SK-N-MC (cell line): ENCODE data around the gene LTBP2.

ENCODE experiments used
- DNase-seq: peaks from one replicate; pipeline ENCODE4 v3.0.0-alpha.2; 2011; ENCODE audit warnings: low read depth, low spot score
- H3K27ac ChIP-seq: fragments of 200-600 bp; sonication (generic); 2 replicates; pipeline ENCODE4 v1.5.1; 2016; ENCODE audit warnings: mixed run types
- H3K36me3 ChIP-seq: fragments of 200-600 bp; sonication (generic); 2 replicates; pipeline ENCODE4 v1.6.1; 2017; ENCODE audit warnings: antibody characterized with exemption, low read length, mixed read lengths; ENCODE audit not compliant: insufficient read depth
- H3K4me3 ChIP-seq: fragments of 200-600 bp; sonication (generic); 2 replicates; pipeline ENCODE4 v1.5.1; 2016
- H3K9ac ChIP-seq: fragments of 200-600 bp; sonication (generic); 2 replicates; pipeline ENCODE4 v1.8.0; 2017; ENCODE audit warnings: mixed run types, mixed read lengths; ENCODE audit not compliant: insufficient read length
- H3K9me3 ChIP-seq: fragments of 200-600 bp; sonication (generic); 2 replicates; pipeline ENCODE4 v1.6.1; 2017; ENCODE audit warnings: low read depth, mild to moderate bottlenecking, antibody characterized with exemption, low read length, moderate library complexity, mixed read lengths
- EZH2 ChIP-seq: fragments of 200-600 bp; sonication (generic); IDR thresholded peaks from one replicate; pipeline ENCODE4 v1.6.1; 2017; ENCODE audit warnings: antibody characterized with exemption
- FOXP2 ChIP-seq: optimal IDR thresholded peaks from 2 replicates; pipeline ENCODE3; 2011; ENCODE audit warnings: mild to moderate bottlenecking, moderate library complexity; ENCODE audit not compliant: insufficient read depth; ENCODE audit errors: extremely low read length, control extremely low read depth
- POLR2AphosphoS5 ChIP-seq: IDR thresholded peaks from 2 replicates; pipeline ENCODE4 v1.6.1; 2012; ENCODE audit warnings: mild to moderate bottlenecking, low read depth, low read length, borderline replicate concordance

The LTBP2 gene

DNA sequence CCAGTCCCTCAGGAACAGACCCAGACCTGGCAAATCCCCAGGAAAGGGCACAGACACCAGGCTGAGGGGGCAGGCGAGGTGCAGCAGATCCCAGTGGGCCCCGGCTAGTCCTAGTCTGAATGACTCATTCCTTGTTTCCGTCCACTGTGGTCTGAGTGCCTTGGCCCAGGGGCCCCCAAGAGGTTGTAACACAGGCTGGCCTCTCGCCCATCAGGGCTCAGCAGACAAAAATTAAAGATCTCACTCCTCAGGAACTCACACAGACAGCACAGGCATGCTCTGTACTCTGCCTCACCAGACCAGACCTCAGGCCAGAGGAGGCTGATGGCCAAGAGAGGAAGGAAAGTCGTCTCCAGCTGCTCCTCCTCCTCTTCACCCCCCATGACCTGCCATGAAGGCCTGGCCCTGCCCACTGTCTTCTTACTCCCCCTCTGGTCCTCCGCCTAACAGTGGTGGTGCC lies 7.7 kb upstream of the LTBP2 start:
- TF ChIP-seq EZH2 (no peak), FOXP2 (no peak), POLR2AphosphoS5 (no peak)
- DNase-seq, result no peak
- Histone ChIP-seq H3K36me3 (no peaks in the 10 kb centered on the region), H3K27ac (no peak overlapping the region), H3K4me3 (no peak overlapping the region), H3K9ac (no peak overlapping the region), H3K9me3 (no peaks in the 10 kb centered on the region)

DNA sequence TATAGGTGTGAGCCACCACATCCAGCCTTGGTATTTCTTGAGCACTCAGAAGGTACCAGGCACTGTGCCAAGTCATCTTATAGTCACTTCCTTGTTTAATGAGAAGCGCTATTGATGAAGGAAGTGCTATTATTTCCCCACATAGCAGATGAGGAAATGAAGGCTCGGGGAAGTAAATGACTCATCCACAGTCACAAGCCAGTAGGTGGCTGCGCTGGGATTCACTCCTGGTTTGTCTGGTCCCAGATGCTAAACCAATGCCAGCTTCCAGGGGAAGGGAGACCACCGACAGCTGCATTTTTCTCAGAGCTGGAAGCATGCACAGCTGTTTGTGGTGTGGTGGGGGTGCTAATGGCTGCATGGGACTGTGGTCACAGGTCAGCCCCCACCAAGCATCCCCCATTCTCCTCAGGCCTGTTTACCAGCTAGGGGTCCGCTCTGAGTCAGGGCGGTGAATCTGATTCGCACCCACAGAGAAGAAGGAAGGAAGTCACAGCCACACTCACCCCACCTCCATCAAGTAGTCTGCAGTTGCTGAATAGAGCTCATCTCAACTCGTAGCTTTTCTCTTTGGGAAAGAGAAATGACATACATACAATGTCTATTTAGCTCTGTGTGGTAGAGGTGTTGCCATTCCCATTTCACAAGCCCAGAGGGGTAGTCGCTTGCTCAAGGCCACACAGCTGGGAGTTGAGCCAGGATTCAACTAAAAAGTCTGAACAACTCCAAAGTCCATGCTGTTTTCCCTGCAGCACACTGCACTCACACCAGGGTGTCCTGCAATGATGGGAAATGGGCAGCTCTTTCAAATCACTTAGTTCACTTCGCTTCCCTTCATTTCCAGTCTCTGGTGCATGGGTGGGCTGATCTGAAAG lies 6.3 kb upstream of the LTBP2 start:
- H3K4me3 ChIP-seq, result 0 out of 2 replicates have a peak overlapping the region, but pooled peaks have one; percentile 12
- TF ChIP-seq FOXP2 (no peak), POLR2AphosphoS5 (no peak), EZH2 (no peak)
- no peak for DNase-seq
- H3K9me3 ChIP-seq, result no peaks in the 10 kb centered on the region
- H3K9ac ChIP-seq, result no peak overlapping the region
- H3K36me3 ChIP-seq, result no peaks in the 10 kb centered on the region
- no peak overlapping the region for H3K27ac ChIP-seq

DNA sequence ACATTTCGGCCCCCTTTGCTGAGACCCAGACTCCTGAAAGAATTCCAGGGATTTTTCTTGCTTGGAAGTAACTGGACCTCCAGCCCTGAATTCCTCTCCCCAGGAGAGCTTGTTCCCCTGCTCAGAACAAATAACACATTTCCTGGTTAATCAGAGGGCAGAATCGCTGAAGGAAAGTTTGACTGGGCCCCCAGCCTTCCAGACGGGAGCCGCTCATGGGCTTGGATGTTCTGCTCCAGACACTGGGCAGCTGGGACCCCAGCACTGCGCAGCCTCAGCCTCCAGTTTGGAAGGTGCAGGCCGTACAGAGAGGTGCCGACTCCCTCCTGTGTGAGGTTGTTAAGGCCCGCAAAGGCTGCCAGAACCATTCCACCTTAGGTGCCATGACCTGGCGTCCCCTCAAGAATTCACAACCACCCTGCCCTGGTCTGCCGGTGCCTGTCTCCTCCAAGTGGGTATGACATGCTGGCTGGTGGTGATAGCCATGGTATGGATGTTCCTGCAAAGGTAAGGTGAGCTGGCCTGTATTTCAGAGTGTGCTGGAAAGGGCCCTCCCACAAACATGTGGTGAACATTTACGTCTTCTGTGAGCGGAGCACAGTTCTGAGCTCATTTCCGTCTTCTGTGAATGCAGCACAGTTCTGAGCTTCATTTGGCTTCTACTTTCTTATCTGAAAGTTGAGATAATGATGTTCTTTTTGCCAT lies 5.1 kb upstream of the LTBP2 start:
- Histone ChIP-seq H3K4me3 (no peak overlapping the region), H3K27ac (no peak overlapping the region)

DNA sequence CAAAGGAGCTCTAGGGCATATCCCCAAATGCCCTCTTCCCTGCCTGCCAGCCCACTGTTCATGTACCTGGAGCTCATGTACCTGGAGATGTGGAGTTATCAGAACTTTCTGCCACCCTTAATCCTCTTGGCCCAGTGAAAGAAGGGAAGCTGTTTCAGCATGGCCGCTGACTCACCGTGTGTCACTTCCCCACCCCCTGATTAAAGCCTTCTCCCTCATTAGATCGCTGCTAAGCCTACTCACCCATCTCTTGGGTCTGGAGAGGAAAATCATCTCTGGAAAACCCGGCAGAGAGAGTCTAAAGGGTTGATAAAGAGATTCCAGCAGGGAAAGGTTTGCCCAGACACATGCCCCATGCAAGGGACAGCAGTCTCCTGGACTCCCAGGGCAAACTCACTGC lies 4.5 kb upstream of the LTBP2 start:
- Histone ChIP-seq H3K9me3 (no peaks in the 10 kb centered on the region), H3K9ac (no peak overlapping the region), H3K27ac (no peak overlapping the region), H3K36me3 (no peaks in the 10 kb centered on the region), H3K4me3 (no peak overlapping the region)
- TF ChIP-seq POLR2AphosphoS5 (no peak), EZH2 (no peak)
- no peak for DNase-seq

More for the DNA sequence above, 5.1 kb upstream of the LTBP2 start:
- Histone ChIP-seq H3K36me3 (no peaks in the 10 kb centered on the region), H3K9me3 (no peaks in the 10 kb centered on the region), H3K9ac (no peak overlapping the region)
- DNase-seq, result no peak
- TF ChIP-seq POLR2AphosphoS5 (no peak), EZH2 (no peak), FOXP2 (no peak)

DNA sequence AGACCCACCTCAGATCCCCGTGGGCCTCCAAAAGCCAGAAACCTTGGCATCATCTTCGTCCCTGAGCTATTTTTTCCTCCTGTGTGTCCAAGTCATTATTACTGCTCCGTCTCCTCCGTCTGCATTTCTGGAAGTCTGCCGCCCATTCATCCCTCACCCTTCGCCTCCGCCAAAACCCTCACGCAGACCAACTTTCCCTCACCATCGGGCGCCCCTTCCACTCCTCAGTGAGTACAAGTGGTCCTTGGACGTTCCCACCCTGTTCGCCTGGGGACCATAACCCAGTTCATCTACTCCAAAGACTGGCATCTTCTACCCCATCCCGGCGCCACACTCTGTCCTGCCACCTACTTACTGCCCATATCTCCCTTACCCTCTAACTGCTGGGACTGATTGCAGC lies 3.7 kb upstream of the LTBP2 start:
- Histone ChIP-seq H3K9me3 (no peaks in the 10 kb centered on the region), H3K9ac (no peak overlapping the region), H3K27ac (no peak overlapping the region), H3K36me3 (no peaks in the 10 kb centered on the region), H3K4me3 (no peak overlapping the region)
- no peak for DNase-seq
- TF ChIP-seq EZH2 (no peak), POLR2AphosphoS5 (no peak), FOXP2 (no peak)

DNA sequence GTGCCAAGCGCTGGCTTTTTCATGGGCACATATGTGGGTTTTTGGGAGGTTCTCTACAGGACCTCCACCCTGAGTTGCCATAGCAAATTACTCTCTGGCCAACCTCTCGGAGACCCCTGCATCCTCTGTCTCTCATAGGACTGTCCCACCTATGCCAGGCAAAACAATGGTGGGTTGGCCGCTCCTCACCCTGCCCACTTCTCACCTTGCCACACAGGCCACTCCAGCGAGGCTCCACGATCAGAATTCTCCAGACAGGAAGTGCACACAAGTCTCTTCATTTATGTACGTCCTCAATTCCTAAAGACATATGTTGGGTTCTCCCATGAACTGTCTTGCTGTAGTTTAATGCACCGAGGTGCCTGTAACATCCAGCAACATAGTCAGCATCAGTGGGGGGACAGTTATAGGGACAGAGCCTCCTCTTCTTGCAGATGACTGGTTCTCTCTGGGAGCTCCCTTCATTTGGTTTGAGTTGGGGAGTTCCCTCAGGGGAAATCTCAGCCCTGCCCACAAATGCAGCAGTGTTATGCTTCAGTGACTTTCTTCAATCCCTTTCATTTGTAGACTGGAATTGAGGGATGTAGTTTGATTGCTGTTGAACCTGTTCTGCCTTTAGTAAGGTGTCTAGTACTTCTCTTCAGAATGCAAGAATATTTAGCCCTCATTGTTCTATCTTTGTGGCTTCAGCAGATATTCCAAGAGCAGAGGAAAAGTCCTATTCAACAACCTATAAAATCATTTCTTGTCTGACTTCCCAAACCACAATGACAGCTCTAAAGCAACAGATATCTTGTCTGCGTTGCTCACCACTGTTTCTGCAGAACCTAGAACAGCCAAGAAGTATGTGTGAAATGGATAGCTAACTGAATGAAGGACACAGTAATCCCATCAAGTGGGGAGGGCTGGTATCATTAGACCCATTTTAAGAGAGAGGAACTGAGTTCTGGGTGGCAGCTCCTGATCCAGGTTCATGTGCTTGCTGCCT lies 2.8 kb upstream of the LTBP2 start:
- TF ChIP-seq POLR2AphosphoS5 (no peak), FOXP2 (no peak)
- Histone ChIP-seq H3K27ac (no peak overlapping the region), H3K36me3 (no peaks in the 10 kb centered on the region), H3K9ac (no peak overlapping the region), H3K9me3 (no peaks in the 10 kb centered on the region), H3K4me3 (0 out of 2 replicates have a peak overlapping the region, but pooled peaks have one; percentile 33)
- DNase-seq, result no peak

DNA sequence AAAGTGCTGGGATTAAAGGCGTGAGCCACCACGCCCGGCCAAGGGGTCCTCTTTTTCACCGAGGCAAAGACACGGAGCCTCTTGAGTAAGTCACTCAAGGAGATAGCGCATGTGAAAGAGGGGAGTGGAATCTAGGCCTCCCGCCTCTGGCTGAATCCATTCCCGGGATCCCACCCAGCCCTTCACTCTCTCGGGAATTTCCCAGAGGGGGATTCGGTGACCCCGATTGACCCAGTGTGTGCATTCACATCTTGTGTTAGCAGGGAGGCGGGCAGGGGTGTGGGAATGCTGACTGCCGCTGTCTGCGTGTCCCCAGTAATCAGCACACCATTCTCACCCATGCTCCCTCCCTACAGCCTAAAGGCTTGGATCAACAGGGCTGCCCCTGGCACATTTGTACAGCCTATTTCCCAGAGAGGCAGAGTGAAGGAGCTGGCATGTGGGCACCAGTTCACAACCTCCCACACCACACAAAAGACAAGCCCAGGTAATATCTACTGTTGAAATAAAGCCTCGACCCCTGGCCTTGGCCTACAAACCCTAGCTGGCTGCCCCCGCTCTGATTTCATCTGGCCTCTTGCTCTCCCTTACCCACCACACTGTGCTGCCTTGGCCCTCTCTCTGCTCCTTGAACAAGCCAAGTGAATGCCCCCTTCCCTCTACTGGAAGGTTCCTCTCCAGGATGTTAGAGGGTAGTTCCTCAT lies 1.3 kb upstream of the LTBP2 start:
- TF ChIP-seq FOXP2, result no peak
- no peak for TF ChIP-seq POLR2AphosphoS5
- TF ChIP-seq EZH2, result no peak
- H3K36me3 ChIP-seq, result no peaks in the 10 kb centered on the region

More for the DNA sequence above, 1.3 kb upstream of the LTBP2 start:
- Histone ChIP-seq H3K27ac (no peak overlapping the region), H3K9me3 (no peaks in the 10 kb centered on the region), H3K4me3 (no peak overlapping the region), H3K9ac (no peak overlapping the region)
- DNase-seq, result no peak
